Panc1 (cell line): ENCODE measurements around the gene ELF4. TPM values are rescaled to one million over a fixed set of nuclear protein-coding genes. Genes with fewer than 3 reads are reported as not detected.

ENCODE experiments used
- ATAC-seq: fragments of 200-7000 bp; cut with Tn5 transposase; 2 replicates; pipeline ENCODE4 v1.9.1; 2020; ENCODE audit warnings: mild to moderate bottlenecking, moderate library complexity
- BruUV-seq: library from RNA; stranded (reverse); fragments of 400-500 nt; replicated peaks from 2 replicates; lab custom pipeline; 2021; lab: Mats Ljungman, UMichigan
- CTCF ChIA-PET: fragments of 300-600 bp; sonication (Branson Sonifier 250); formaldehyde crosslinking; loops from one replicate; lab custom pipeline; 2022; ENCODE audit warnings: antibody characterized with exemption; lab: Charles Lee
- POLR2A ChIA-PET: fragments of 300-600 bp; sonication (Branson Sonifier 250); formaldehyde crosslinking; loops from one replicate; lab custom pipeline; 2022; ENCODE audit warnings: antibody characterized with exemption; lab: Charles Lee
- DNase-seq: peaks from one replicate; pipeline ENCODE4 v3.0.0-alpha.2; 2010; ENCODE audit warnings: low read depth, low spot score
- H3K27ac ChIP-seq: 2 replicates; pipeline ENCODE4 v1.5.1; 2011; ENCODE audit warnings: mild to moderate bottlenecking, low read length, inconsistent platforms
- H3K27me3 ChIP-seq: fragments of 200-500 bp; sonication (Bioruptor generic); 2 replicates; pipeline ENCODE4 v1.6.0; 2014; ENCODE audit warnings: low read length, inconsistent platforms; ENCODE audit not compliant: control insufficient read depth, insufficient read depth
- H3K36me3 ChIP-seq: fragments of 200-500 bp; sonication (Bioruptor generic); 2 replicates; pipeline ENCODE4 v1.5.1; 2014; ENCODE audit warnings: inconsistent platforms, mild to moderate bottlenecking, low read length, moderate library complexity; ENCODE audit not compliant: control insufficient read depth, insufficient read depth
- H3K4me1 ChIP-seq: 2 replicates; pipeline ENCODE4 v1.5.1; 2011; ENCODE audit warnings: inconsistent platforms, mild to moderate bottlenecking, low read length, moderate library complexity; ENCODE audit not compliant: control insufficient read depth, insufficient read depth
- H3K4me3 ChIP-seq, 2 experiments: 2 replicates each; pipeline ENCODE4 v1.5.1; 2011 to 2012; ENCODE audit warnings: low read depth in 2 of 2, low read length in 2 of 2, mild to moderate bottlenecking in 2 of 2, inconsistent platforms in 1 of 2, moderate library complexity in 1 of 2
- H3K9me3 ChIP-seq: fragments of 200-500 bp; sonication (Bioruptor generic); 2 replicates; pipeline ENCODE4 v1.5.1; 2014; ENCODE audit warnings: low read depth, mild to moderate bottlenecking, inconsistent platforms, low read length, moderate library complexity; ENCODE audit not compliant: control insufficient read depth, insufficient read depth
- CTCF ChIP-seq: fragments of 450-650 bp; IDR thresholded peaks from 2 replicates; pipeline ENCODE4 v1.5.1; 2017; ENCODE audit warnings: mild to moderate bottlenecking
- POLR2AphosphoS5 ChIP-seq: IDR thresholded peaks from 2 replicates; pipeline ENCODE4 v1.6.1; 2012; ENCODE audit warnings: mild to moderate bottlenecking, low read depth, low read length, moderate library complexity
- SIN3A ChIP-seq: IDR thresholded peaks from 2 replicates; pipeline ENCODE4 v1.6.1; 2012; ENCODE audit warnings: low read depth, mild to moderate bottlenecking, low read length, moderate library complexity, borderline replicate concordance; ENCODE audit not compliant: insufficient read depth
- TCF7L2 ChIP-seq: IDR thresholded peaks from 2 replicates; pipeline ENCODE4 v1.6.1; 2011; ENCODE audit warnings: mild to moderate bottlenecking, low read depth, low read length, inconsistent platforms
- in situ Hi-C: cut with HindIII; loops from 2 replicates; pipeline ENCODE4 v1.10.0; 2016; ENCODE audit warnings: low sequenced_read_pairs, low pct_unique_long_range_greater_than_20kb
- intact Hi-C: fragments of 100-400 bp; cut with micrococcal nuclease; formaldehyde crosslinking; loops from one replicate; pipeline ENCODE4 v1.10.0; 2022; ENCODE audit not compliant: unreplicated experiment
- total RNA-seq: library from RNA; stranded (reverse); gene quantifications from one replicate; pipeline ENCODE4 v1.2.1, GENCODE V29; 2021; ENCODE audit not compliant: unreplicated experiment
- TF ChIP-seq, protein P1 (sequence below), 2 experiments: IDR thresholded peaks; 2 replicates each; pipeline ENCODE4 v1.6.1; 2011 to 2012; ENCODE audit warnings: low read depth in 2 of 2, control low read depth in 1 of 2, low read length in 1 of 2, mild to moderate bottlenecking in 1 of 2, moderate library complexity in 1 of 2; ENCODE audit not compliant: insufficient read depth in 1 of 2

Gene ELF4
- total RNA-seq, 1 experiment from 2014 or later: 48.0 TPM

DNA sequence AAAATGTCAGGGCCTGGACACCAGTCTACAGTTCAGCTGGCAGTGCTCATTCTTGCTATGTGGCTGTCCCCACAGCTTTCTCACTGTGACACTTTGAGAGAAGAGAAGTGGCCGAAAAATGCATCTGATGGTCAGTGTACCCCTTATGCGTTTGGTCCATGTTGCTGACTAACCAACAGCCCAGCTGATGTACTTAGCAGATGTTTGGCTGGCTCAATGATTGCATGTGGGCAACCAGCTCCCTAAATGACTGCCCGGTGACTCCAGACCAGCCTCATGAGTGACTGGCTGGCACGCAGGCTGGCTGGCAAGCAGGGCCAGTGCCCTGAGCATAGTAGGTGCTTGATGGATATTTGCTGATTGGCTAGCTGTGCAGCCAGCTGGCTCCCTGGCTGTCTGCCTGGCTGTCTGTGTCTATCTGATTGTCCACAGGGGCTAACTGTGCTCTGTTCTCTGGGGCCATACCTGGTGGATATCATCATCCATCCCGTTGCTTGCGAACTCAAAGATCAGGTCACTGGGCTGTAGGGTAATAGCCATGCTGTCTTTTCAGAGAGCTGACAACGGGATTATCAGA is 29.4 kb downstream of the ELF4 start:
- no peaks in the 10 kb centered on the region for H3K9me3 ChIP-seq
- H3K4me3 ChIP-seq: no peak overlapping the region
- TF ChIP-seq, protein P1, sequence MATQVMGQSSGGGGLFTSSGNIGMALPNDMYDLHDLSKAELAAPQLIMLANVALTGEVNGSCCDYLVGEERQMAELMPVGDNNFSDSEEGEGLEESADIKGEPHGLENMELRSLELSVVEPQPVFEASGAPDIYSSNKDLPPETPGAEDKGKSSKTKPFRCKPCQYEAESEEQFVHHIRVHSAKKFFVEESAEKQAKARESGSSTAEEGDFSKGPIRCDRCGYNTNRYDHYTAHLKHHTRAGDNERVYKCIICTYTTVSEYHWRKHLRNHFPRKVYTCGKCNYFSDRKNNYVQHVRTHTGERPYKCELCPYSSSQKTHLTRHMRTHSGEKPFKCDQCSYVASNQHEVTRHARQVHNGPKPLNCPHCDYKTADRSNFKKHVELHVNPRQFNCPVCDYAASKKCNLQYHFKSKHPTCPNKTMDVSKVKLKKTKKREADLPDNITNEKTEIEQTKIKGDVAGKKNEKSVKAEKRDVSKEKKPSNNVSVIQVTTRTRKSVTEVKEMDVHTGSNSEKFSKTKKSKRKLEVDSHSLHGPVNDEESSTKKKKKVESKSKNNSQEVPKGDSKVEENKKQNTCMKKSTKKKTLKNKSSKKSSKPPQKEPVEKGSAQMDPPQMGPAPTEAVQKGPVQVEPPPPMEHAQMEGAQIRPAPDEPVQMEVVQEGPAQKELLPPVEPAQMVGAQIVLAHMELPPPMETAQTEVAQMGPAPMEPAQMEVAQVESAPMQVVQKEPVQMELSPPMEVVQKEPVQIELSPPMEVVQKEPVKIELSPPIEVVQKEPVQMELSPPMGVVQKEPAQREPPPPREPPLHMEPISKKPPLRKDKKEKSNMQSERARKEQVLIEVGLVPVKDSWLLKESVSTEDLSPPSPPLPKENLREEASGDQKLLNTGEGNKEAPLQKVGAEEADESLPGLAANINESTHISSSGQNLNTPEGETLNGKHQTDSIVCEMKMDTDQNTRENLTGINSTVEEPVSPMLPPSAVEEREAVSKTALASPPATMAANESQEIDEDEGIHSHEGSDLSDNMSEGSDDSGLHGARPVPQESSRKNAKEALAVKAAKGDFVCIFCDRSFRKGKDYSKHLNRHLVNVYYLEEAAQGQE (IDR thresholded peaks at IDR 0.05; ENCODE audit: insufficient read depth in 1 of 2, low read depth in 2 of 2, low read length in 1 of 2): no peak
- no peak for TF ChIP-seq POLR2AphosphoS5
- TF ChIP-seq CTCF: no peak
- TF ChIP-seq TCF7L2: no peak
- no peak for TF ChIP-seq SIN3A
- intact Hi-C loops (loop anchor here (1.0 to 2.0 kb wide), 2 partner anchors 39 to 112 kb away; no protein-coding TSS in a partner anchor), in situ Hi-C loops (no loop called here)
- DNase-seq (no peak), ATAC-seq (peak; percentile 21; the same call in 1 of the 2 replicates)
- ChIA-PET CTCF (interaction anchor here (0.6 to 1.6 kb wide), 8 partner anchors 20 to 366 kb away, joined by 3 to 9 read pairs (median 4); no protein-coding TSS in a partner anchor), POLR2A (no interaction called here)
- no peaks in the 10 kb centered on the region for H3K27me3 ChIP-seq
- H3K36me3 ChIP-seq: no peaks in the 10 kb centered on the region
- peaks cover 35% of the 10 kb centered on the region for H3K4me1 ChIP-seq
- no peak overlapping the region for H3K27ac ChIP-seq
- no TSS peak for BruUV-seq

DNA sequence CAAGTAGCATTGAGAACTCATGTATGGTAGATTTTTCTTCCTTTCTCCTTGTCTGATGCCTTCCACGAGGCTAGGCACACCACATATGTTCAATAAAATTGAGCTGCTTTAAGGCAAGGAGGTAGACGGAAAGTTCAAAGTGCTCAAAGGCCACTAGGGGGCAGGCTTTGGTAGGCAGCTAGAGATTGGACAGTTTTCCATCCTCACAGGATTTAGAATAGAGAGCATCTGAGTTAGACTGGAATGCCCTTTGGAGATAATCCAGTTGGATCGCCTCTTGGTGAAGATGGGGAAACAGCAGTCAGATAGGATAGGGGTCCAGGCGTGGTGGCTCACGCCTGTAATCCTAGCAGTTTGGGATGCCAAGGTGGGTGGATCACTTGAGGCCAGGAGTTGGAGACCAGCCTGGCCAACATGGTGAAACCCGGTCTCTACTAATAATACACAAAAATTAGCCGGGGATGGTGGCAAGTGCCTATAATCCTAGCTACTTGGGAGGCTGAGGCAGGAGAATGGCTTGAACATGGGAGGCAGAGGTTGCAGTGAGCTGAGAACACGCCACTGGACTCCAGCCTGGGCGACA is 30.4 kb downstream of the ELF4 start:
- ATAC-seq (peak; percentile 82), DNase-seq (peak; percentile 54)
- H3K27ac ChIP-seq: no peak overlapping the region
- H3K4me1 ChIP-seq: peaks cover 26% of the 10 kb centered on the region
- no peaks in the 10 kb centered on the region for H3K36me3 ChIP-seq
- CTCF ChIA-PET: interaction anchor here (0.8 to 1.6 kb wide), 7 partner anchors 15 to 112 kb away, joined by 3 to 7 read pairs (median 4); no protein-coding TSS in a partner anchor
- POLR2A ChIA-PET: no interaction called here
- intact Hi-C loops: loop anchor here (1.0 to 2.0 kb wide), 2 partner anchors 40 to 113 kb away; no protein-coding TSS in a partner anchor
- BruUV-seq: no TSS peak
- TF ChIP-seq, protein P1 (IDR thresholded peaks at IDR 0.05; ENCODE audit: insufficient read depth in 1 of 2, low read depth in 2 of 2, low read length in 1 of 2): no peak
- TF ChIP-seq CTCF (no peak), TCF7L2 (peak; percentile 77), SIN3A (no peak)
- no peaks in the 10 kb centered on the region for H3K27me3 ChIP-seq
- no peak overlapping the region for H3K4me3 ChIP-seq
- H3K9me3 ChIP-seq: no peaks in the 10 kb centered on the region
- in situ Hi-C loops: no loop called here
